MCF 10A (cell line): ENCODE data around the gene ZNF808. TPM values are rescaled to one million over a fixed set of nuclear protein-coding genes. Genes with fewer than 3 reads are reported as not detected.
"Not testable (repeated sequence)": the region's sequence is repeated elsewhere in the genome, so short reads cannot be mapped to it uniquely, and the experiment has no call there.

Source experiments
- Bru-seq: library from RNA; stranded (reverse); fragments of 400-500 nt; gene quantifications from one replicate; lab custom pipeline; 2021; lab: Mats Ljungman, UMichigan
- BruChase-seq, 2 experiments: library from RNA; stranded (reverse); fragments of 400-500 nt; gene quantifications; one replicate each; lab custom pipeline; 2021; lab: Mats Ljungman, UMichigan
- BruUV-seq: library from RNA; stranded (reverse); fragments of 400-500 nt; replicated peaks from 2 replicates; lab custom pipeline; 2021; lab: Mats Ljungman, UMichigan
- CTCF ChIA-PET: fragments of 300-600 bp; sonication (Branson Sonifier 250); formaldehyde crosslinking; extraction: SDS; loops from one replicate; lab custom pipeline; 2021; ENCODE audit warnings: antibody characterized with exemption, inconsistent platforms; lab: Yijun Ruan, JAX
- POLR2A ChIA-PET: fragments of 300-600, 350-650 bp; sonication (Branson Sonifier 250); formaldehyde crosslinking; extraction: SDS; loops from one replicate; lab custom pipeline; 2020; ENCODE audit warnings: antibody characterized with exemption, inconsistent platforms; lab: Yijun Ruan, JAX
- DNase-seq: peaks from one replicate; pipeline ENCODE4 v3.0.0-alpha.2; 2018; ENCODE audit not compliant: unreplicated experiment
- H3K27ac Mint-ChIP-seq: one replicate; pipeline ENCODE4 v1.8.0; 2022; ENCODE audit warnings: mild to moderate bottlenecking, low read depth, mixed read lengths; ENCODE audit not compliant: unreplicated experiment
- H3K27me3 Mint-ChIP-seq: one replicate; pipeline ENCODE4 v1.8.0; 2022; ENCODE audit warnings: mixed read lengths; ENCODE audit not compliant: insufficient read depth, unreplicated experiment
- H3K36me3 Mint-ChIP-seq: one replicate; pipeline ENCODE4 v1.8.0; 2022; ENCODE audit warnings: mild to moderate bottlenecking, moderate library complexity, mixed read lengths; ENCODE audit not compliant: insufficient read depth, unreplicated experiment
- H3K4me1 Mint-ChIP-seq: one replicate; pipeline ENCODE4 v1.8.0; 2022; ENCODE audit warnings: mixed read lengths; ENCODE audit not compliant: insufficient read depth, unreplicated experiment
- H3K4me3 Mint-ChIP-seq: one replicate; pipeline ENCODE4 v1.8.0; 2022; ENCODE audit warnings: mild to moderate bottlenecking, moderate library complexity, mixed read lengths; ENCODE audit not compliant: unreplicated experiment
- H3K9me3 Mint-ChIP-seq: one replicate; pipeline ENCODE4 v1.8.0; 2022; ENCODE audit warnings: mixed read lengths; ENCODE audit not compliant: unreplicated experiment
- CTCF ChIP-seq: fragments of 200-600 bp; IDR thresholded peaks from one replicate; pipeline ENCODE4 v1.8.0; 2022; ENCODE audit warnings: antibody characterized with exemption, mild to moderate bottlenecking; ENCODE audit not compliant: unreplicated experiment
- intact Hi-C: fragments of 100-400 bp; cut with micrococcal nuclease; formaldehyde crosslinking; loops from 2 replicates; pipeline ENCODE4 v1.14.1; 2022
- long read RNA-seq: library from polyadenylated mRNA; stranded (forward); transcript quantifications from one replicate; pipeline ENCODE4 v2.0.0, GENCODE V29; 2022
- total RNA-seq: library from RNA; stranded (reverse); gene quantifications from 2 replicates; pipeline ENCODE4 v1.2.3, GENCODE V29; 2022

ZNF808 gene
- total RNA-seq = 14.8 and 18.2 TPM in 2 replicates
- Bru-seq, nascent RNA = percentile 67 among the genes with signal in this experiment
- BruChase-seq, experiment 1, labeled RNA remaining after a 6-hour chase = percentile 78 among the genes with signal in this experiment
- percentile 73 among the genes with signal in this experiment for BruChase-seq, experiment 2, labeled RNA remaining after a 2-hour chase
- long read RNA-seq, full-length matches to known transcripts = 6 of 10 reads
- long read RNA-seq, partial matches to known transcripts = 2 of 10 reads
- long read RNA-seq, other reads (novel, unspliced or antisense) = 2 of 10 reads

- Mint-ChIP-seq H3K27me3 (no peaks in the 10 kb centered on the region), H3K36me3 (peaks cover 10% of the 10 kb centered on the region)
- intact Hi-C loops = no loop called here
Observed at GRCh38 chr19:52527134-52527955, at the start of gene ZNF808. Gene ZNF808 (plus strand): TSS chr19:52527668. CDS start chr19:52543285, 15,617 bp downstream.

GRCh38 chr19:52484111-52484743 is 43.2 kb upstream of the ZNF808 start:
- H3K36me3 Mint-ChIP-seq, intact Hi-C loops, POLR2A ChIA-PET, H3K4me1 Mint-ChIP-seq, H3K4me3 Mint-ChIP-seq, H3K27ac Mint-ChIP-seq, DNase-seq, BruUV-seq, CTCF ChIA-PET, H3K27me3 Mint-ChIP-seq: not testable (repeated sequence)
- H3K9me3 Mint-ChIP-seq = peaks cover 27% of the 10 kb centered on the region

More at GRCh38 chr19:52527134-52527955, at the start of gene ZNF808:
- Mint-ChIP-seq H3K4me3 (peak within 1 kb of the TSS; percentile 93), H3K9me3 (peaks cover 9% of the 10 kb centered on the region), H3K27ac (peak within 1 kb of the TSS; percentile 99), H3K4me1 (peaks cover 12% of the 10 kb centered on the region)
- peak; percentile 37 for TF ChIP-seq CTCF
- ChIA-PET POLR2A (interaction anchor here (0.6 to 1.1 kb wide), 6 partner anchors 40 to 956 kb away, joined by 3 to 5 read pairs (median 4); partner anchors contain the start of gene ZNF528), CTCF (interaction anchor here (0.6 to 1.3 kb wide), 6 partner anchors 13 to 506 kb away, joined by 3 to 5 read pairs (median 3); no protein-coding TSS in a partner anchor)
- DNase-seq = peak; percentile 93
- no TSS peak for BruUV-seq

DNA sequence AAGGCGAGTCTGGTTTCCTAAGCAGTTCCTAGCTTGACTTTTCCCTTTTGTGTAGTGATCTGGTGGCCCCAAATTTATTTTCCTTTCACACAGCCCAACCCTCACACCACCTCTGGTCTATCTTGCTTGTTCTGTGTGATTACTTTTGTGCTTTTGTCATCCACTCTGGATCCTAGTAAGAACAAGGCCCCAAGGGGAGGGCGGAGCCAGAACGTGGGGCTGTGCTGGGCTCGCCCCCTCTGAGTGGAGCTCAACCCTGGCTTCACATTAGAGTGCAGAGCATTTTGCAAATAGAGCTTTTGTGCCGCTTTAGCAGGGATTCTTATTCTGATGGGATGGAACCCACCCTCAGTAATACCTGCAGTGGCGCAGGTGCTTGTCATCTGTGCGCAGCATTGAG is 42.4 kb upstream of the ZNF808 start:
- peaks cover 27% of the 10 kb centered on the region for H3K9me3 Mint-ChIP-seq
- H3K27me3 Mint-ChIP-seq, H3K27ac Mint-ChIP-seq, POLR2A ChIA-PET, CTCF ChIA-PET, H3K4me3 Mint-ChIP-seq, intact Hi-C loops, DNase-seq, BruUV-seq, H3K36me3 Mint-ChIP-seq, H3K4me1 Mint-ChIP-seq: not testable (repeated sequence)

DNA sequence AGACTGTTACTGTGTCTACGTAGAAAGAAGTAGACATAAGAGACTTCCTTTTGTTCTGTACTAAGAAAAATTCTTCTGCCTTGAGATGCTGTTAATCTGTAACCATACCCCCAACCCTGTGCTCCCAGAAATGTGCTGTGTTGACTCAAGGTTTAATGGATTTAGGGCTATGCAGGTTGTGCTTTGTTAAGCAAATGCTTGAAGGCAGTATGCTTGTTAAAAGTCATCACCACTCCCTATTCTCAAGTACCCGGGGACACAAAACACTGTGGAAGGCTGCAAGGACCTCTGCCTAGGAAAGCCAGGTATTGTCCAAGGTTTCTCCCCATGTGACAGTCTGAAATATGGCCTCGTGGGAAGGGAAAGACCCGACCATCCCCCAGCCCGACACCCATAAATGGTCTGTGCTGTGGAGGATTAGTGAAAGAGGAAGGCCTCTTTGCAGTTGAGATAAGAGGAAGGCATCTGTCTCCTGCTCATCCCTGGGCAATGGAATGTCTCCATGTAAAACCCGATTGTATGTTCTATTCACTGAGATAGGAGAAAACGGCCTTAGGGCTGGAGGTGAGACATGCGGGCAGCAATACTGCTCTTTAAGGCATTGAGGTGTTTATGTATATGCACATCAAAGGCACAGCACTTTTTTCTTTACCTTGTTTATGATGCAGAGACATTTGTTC is 41.8 kb upstream of the ZNF808 start:
- CTCF ChIA-PET, POLR2A ChIA-PET, H3K27ac Mint-ChIP-seq, H3K27me3 Mint-ChIP-seq, H3K4me3 Mint-ChIP-seq, H3K36me3 Mint-ChIP-seq, BruUV-seq, H3K4me1 Mint-ChIP-seq, DNase-seq, intact Hi-C loops: not testable (repeated sequence)
- H3K9me3 Mint-ChIP-seq = peaks cover 27% of the 10 kb centered on the region
